ENCODE data around the gene HNF1A. TPM values are rescaled to one million over a fixed set of nuclear protein-coding genes. Genes with fewer than 3 reads are reported as not detected.

HNF1A gene
- total and polyA plus RNA-seq, 4 donors = 8.2 to 19.8 (median 10.6) TPM

GRCh38 chr12:121017966-121018491, 39.7 kb downstream of the HNF1A start:
- TF ChIP-seq HNF4A (conservative IDR thresholded peaks at IDR 0.05) (no peak), ZBTB33 (IDR thresholded peaks at IDR 0.05) (no peak), GABPA (IDR thresholded peaks at IDR 0.05 in 1 of 2, conservative IDR thresholded peaks at IDR 0.05 in 1 of 2) (no peak), EGR1 (IDR thresholded peaks at IDR 0.05; ENCODE audit: low read depth in 2 of 2) (no peak), MAX (IDR thresholded peaks at IDR 0.05) (no peak), JUND (IDR thresholded peaks at IDR 0.05) (no peak), YY1 (IDR thresholded peaks at IDR 0.05) (no peak), CTCF (IDR thresholded peaks at IDR 0.05; ENCODE audit: low read depth, low read length, missing input control) (no peak), RXRA (IDR thresholded peaks at IDR 0.05) (no peak), ATF3 (IDR thresholded peaks at IDR 0.05) (no peak), HNF4G (IDR thresholded peaks at IDR 0.05) (no peak), FOXA1 (IDR thresholded peaks at IDR 0.05) (no peak), FOXA2 (IDR thresholded peaks at IDR 0.05) (no peak), TAF1 (conservative IDR thresholded peaks at IDR 0.05) (no peak), RAD21 (IDR thresholded peaks at IDR 0.05) (no peak), REST (IDR thresholded peaks at IDR 0.05) (no peak)
- Histone ChIP-seq H3K36me3 (ENCODE audit: control insufficient read depth in 4 of 4, insufficient read depth in 3 of 4, low read depth in 1 of 4, low read length in 3 of 4) (peaks cover 0 to 3% (median 2%) of the 10 kb centered on the region in 4 donors), H3K4me3 (ENCODE audit: low read depth in 1 of 3, low read length in 3 of 3) (no peak overlapping the region), H3K9ac (ENCODE audit: low read depth in 1 of 2, low read length in 2 of 2) (no peak overlapping the region), H3K4me1 (ENCODE audit: control insufficient read depth in 4 of 4, insufficient read depth in 4 of 4, low read length in 3 of 4) (peaks cover 0 to 29% (median 25%) of the 10 kb centered on the region in 4 donors), H3K27me3 (ENCODE audit: control insufficient read depth in 4 of 4, insufficient read depth in 4 of 4, low read length in 3 of 4) (no peaks in the 10 kb centered on the region), H3K9me3 (ENCODE audit: control insufficient read depth in 4 of 4, low read length in 3 of 4) (no peaks in the 10 kb centered on the region), H3K27ac (ENCODE audit: low read depth in 1 of 2, low read length in 2 of 2) (no peak overlapping the region)
- WGBS = 89% methylated on average over 15 of the region's 15 CpGs
- no peak for DNase-seq (ENCODE audit: low spot score)
